ENCODE measurements around the gene MSI1. TPM values are rescaled to one million over a fixed set of nuclear protein-coding genes. Genes with fewer than 3 reads are reported as not detected.

MSI1 gene
- total and polyA plus RNA-seq, 2 of the 13 experiments (the other 11 are each of a cell fraction or from before 2014, with no cell fraction given): 0.09 to 0.46 TPM

DNA sequence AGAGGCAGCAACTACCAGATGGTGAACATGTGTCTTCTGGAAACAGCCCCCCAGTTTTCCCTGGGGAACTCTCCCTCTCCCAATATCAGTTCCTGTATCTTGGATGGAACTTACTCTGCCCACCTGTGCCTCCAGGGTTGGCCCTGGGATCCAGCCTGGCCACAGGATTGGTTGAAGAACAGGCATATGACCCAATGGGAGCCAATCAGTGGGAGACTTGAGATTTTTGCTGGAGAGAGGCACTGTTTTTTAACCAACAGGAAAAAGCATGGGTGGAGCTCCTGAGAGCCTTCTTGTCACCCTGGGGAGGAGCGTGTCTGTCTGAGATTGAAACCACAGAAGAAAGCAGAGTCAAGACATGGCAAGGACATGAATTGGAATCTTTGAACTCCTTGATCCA lies 35.3 kb upstream of the MSI1 start:
- no peak for DNase-seq (ENCODE audit: low spot score)
- Histone ChIP-seq H3K27ac (ENCODE audit: extremely low read length, insufficient read depth, low read length) (no peak overlapping the region), H4K20me1 (ENCODE audit: insufficient read depth, low read length) (no peaks in the 10 kb centered on the region), H3K9me3 (ENCODE audit: low read length) (no peaks in the 10 kb centered on the region), H3K79me2 (ENCODE audit: insufficient read depth, low read length) (no peaks in the 10 kb centered on the region), H3K27me3 (ENCODE audit: control insufficient read depth in 1 of 2, insufficient read depth in 2 of 2, low read length in 2 of 2) (peaks cover 0 to 5% of the 10 kb centered on the region in 2 experiments; a peak in 2 of 5 replicates), H2AFZ (ENCODE audit: low read length) (no peak overlapping the region), H3K4me2 (ENCODE audit: low read depth, low read length) (no peak overlapping the region), H3K36me3 (replicated peaks in 1 of 2; ENCODE audit: control insufficient read depth in 1 of 2, insufficient read depth in 2 of 2, low read length in 2 of 2) (no peaks in the 10 kb centered on the region), H3K4me1 (ENCODE audit: insufficient read depth, low read length) (peaks cover 12% of the 10 kb centered on the region), H3K9ac (ENCODE audit: insufficient read depth, low read depth, low read length) (no peak overlapping the region), H3K4me3 (replicated peaks in 1 of 3; ENCODE audit: insufficient read depth in 1 of 3, low read depth in 2 of 3, low read length in 3 of 3) (no peak overlapping the region)
- no peak for ATAC-seq
- in situ Hi-C loops (cut with HindIII; ENCODE audit: extremely low pct_ligation_motif_present, low pct_unique_long_range_greater_than_20kb) (no loop called here), intact Hi-C loops (cut with micrococcal nuclease; ENCODE audit: unreplicated experiment) (no loop called here)
- no TSS peak for BruUV-seq (replicated peaks)
- ChIA-PET POLR2A (no interaction called here), CTCF (ENCODE audit: low intra/inter-chr PET ratio, low total read pairs) (no interaction called here)
- no peak for FAIRE-seq
- TF ChIP-seq LCORL (IDR thresholded peaks at IDR 0.05) (no peak), LCORL (CRISPR knock-in tag; IDR thresholded peaks at IDR 0.05) (no peak), LBX2 (CRISPR knock-in tag; IDR thresholded peaks at IDR 0.05; ENCODE audit: borderline replicate concordance) (no peak), ZBTB3 (CRISPR knock-in tag; IDR thresholded peaks at IDR 0.05; ENCODE audit: borderline replicate concordance, low read depth) (no peak), ZFP36L1 (CRISPR knock-in tag; IDR thresholded peaks at IDR 0.05) (no peak), TAF1 (CRISPR knock-in tag; IDR thresholded peaks at IDR 0.05) (no peak), KMT2B (CRISPR knock-in tag; IDR thresholded peaks at IDR 0.05) (no peak), MEIS2 (CRISPR knock-in tag; IDR thresholded peaks at IDR 0.05) (no peak), JARID2 (CRISPR knock-in tag; IDR thresholded peaks at IDR 0.05; ENCODE audit: insufficient replicate concordance) (no peak), ZSCAN12 (CRISPR knock-in tag; IDR thresholded peaks at IDR 0.05) (no peak), ZNF552 (CRISPR knock-in tag; IDR thresholded peaks at IDR 0.05; ENCODE audit: borderline replicate concordance) (no peak), CCDC6 (CRISPR knock-in tag; IDR thresholded peaks at IDR 0.05) (no peak), HIC2 (CRISPR knock-in tag; IDR thresholded peaks at IDR 0.05; ENCODE audit: low read depth) (no peak), NR2F1 (CRISPR knock-in tag; IDR thresholded peaks at IDR 0.05) (no peak), ZNF430 (CRISPR knock-in tag; IDR thresholded peaks at IDR 0.05) (no peak), RBM22 (optimal IDR thresholded peaks at IDR 0.05; ENCODE audit: low read length) (no peak)
- TF ChIP-seq, protein P1, sequence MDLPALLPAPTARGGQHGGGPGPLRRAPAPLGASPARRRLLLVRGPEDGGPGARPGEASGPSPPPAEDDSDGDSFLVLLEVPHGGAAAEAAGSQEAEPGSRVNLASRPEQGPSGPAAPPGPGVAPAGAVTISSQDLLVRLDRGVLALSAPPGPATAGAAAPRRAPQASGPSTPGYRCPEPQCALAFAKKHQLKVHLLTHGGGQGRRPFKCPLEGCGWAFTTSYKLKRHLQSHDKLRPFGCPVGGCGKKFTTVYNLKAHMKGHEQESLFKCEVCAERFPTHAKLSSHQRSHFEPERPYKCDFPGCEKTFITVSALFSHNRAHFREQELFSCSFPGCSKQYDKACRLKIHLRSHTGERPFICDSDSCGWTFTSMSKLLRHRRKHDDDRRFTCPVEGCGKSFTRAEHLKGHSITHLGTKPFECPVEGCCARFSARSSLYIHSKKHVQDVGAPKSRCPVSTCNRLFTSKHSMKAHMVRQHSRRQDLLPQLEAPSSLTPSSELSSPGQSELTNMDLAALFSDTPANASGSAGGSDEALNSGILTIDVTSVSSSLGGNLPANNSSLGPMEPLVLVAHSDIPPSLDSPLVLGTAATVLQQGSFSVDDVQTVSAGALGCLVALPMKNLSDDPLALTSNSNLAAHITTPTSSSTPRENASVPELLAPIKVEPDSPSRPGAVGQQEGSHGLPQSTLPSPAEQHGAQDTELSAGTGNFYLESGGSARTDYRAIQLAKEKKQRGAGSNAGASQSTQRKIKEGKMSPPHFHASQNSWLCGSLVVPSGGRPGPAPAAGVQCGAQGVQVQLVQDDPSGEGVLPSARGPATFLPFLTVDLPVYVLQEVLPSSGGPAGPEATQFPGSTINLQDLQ (CRISPR knock-in tag; IDR thresholded peaks at IDR 0.05): no peak
- TF ChIP-seq, protein P2, sequence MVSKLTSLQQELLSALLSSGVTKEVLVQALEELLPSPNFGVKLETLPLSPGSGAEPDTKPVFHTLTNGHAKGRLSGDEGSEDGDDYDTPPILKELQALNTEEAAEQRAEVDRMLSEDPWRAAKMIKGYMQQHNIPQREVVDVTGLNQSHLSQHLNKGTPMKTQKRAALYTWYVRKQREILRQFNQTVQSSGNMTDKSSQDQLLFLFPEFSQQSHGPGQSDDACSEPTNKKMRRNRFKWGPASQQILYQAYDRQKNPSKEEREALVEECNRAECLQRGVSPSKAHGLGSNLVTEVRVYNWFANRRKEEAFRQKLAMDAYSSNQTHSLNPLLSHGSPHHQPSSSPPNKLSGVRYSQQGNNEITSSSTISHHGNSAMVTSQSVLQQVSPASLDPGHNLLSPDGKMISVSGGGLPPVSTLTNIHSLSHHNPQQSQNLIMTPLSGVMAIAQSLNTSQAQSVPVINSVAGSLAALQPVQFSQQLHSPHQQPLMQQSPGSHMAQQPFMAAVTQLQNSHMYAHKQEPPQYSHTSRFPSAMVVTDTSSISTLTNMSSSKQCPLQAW (CRISPR knock-in tag; IDR thresholded peaks at IDR 0.05): no peak
- 42% methylated on average over 1 of the region's 1 CpG for WGBS (ENCODE audit: low lambda C conversion rate)
